ENCODE results near the gene MYO18A. TPM values are rescaled to one million over a fixed set of nuclear protein-coding genes. Genes with fewer than 3 reads are reported as not detected.

MYO18A gene
- total RNA-seq, 4 donors from 2014 or later: 46.7 to 82.7 (median 64.6) TPM

- no peaks in the 10 kb centered on the region for H3K9me3 ChIP-seq
- no peaks in the 10 kb centered on the region for H3K4me1 ChIP-seq
- TF ChIP-seq POLR2A (IDR thresholded peaks at IDR 0.05; ENCODE audit: low read depth): no peak
- TF ChIP-seq CTCF (IDR thresholded peaks at IDR 0.05): no peak
- TF ChIP-seq EP300 (IDR thresholded peaks at IDR 0.05): no peak
- TF ChIP-seq POLR2AphosphoS5 (IDR thresholded peaks at IDR 0.05): no peak
- no peak overlapping the region for H3K4me3 ChIP-seq
- no peak for DNase-seq (ENCODE audit: extremely low spot score)
- intact Hi-C loops (cut with DNase I): no loop called here
- 94% methylated on average over 8 of the region's 11 CpGs for WGBS
- H3K36me3 ChIP-seq: peaks cover 84 to 100% (median 100%) of the 10 kb centered on the region in 4 donors
- no peak overlapping the region for H3K27ac ChIP-seq (replicated peaks in 1 of 4)
- no peaks in the 10 kb centered on the region for H3K27me3 ChIP-seq
Observed at GRCh38 chr17:29094101-29094708, 86.0 kb downstream of the MYO18A start.

- no peak for DNase-seq (ENCODE audit: extremely low spot score)
- Histone ChIP-seq H3K4me3 (no peak overlapping the region), H3K27ac (replicated peaks in 1 of 4) (no peak overlapping the region), H3K36me3 (peaks cover 80 to 100% (median 99%) of the 10 kb centered on the region in 4 donors), H3K4me1 (no peaks in the 10 kb centered on the region), H3K27me3 (no peaks in the 10 kb centered on the region), H3K9me3 (no peaks in the 10 kb centered on the region)
- TF ChIP-seq EP300 (IDR thresholded peaks at IDR 0.05): no peak
- 92% methylated on average over 17 of the region's 20 CpGs for WGBS
- intact Hi-C loops (cut with DNase I): no loop called here
Observed at GRCh38 chr17:29093090-29093871, 86.9 kb downstream of the MYO18A start.

- WGBS: 90% methylated on average over 10 of the region's 13 CpGs
- H3K27me3 ChIP-seq: no peaks in the 10 kb centered on the region
- TF ChIP-seq POLR2A (IDR thresholded peaks at IDR 0.05; ENCODE audit: low read depth) (no peak), EP300 (IDR thresholded peaks at IDR 0.05) (no peak), POLR2AphosphoS5 (IDR thresholded peaks at IDR 0.05) (no peak)
- intact Hi-C loops (cut with DNase I): no loop called here
- no peak overlapping the region for H3K27ac ChIP-seq (replicated peaks in 1 of 4)
- no peaks in the 10 kb centered on the region for H3K9me3 ChIP-seq
- H3K4me1 ChIP-seq: no peaks in the 10 kb centered on the region
- H3K4me3 ChIP-seq: no peak overlapping the region
- H3K36me3 ChIP-seq: peaks cover 72 to 99% (median 98%) of the 10 kb centered on the region in 4 donors
- no peak for DNase-seq (ENCODE audit: extremely low spot score)
Observed at GRCh38 chr17:29091606-29092289, 88.5 kb downstream of the MYO18A start.

- WGBS: 74% methylated on average over 9 of the region's 12 CpGs
- Histone ChIP-seq H3K9me3 (no peaks in the 10 kb centered on the region), H3K4me3 (no peak overlapping the region), H3K36me3 (peaks cover 72 to 99% (median 98%) of the 10 kb centered on the region in 4 donors), H3K27ac (replicated peaks in 1 of 4) (no peak overlapping the region), H3K27me3 (no peaks in the 10 kb centered on the region), H3K4me1 (no peaks in the 10 kb centered on the region)
- no peak for DNase-seq (ENCODE audit: extremely low spot score)
- intact Hi-C loops (cut with DNase I): no loop called here
- TF ChIP-seq CTCF (IDR thresholded peaks at IDR 0.05) (no peak), EP300 (IDR thresholded peaks at IDR 0.05) (no peak), POLR2A (IDR thresholded peaks at IDR 0.05; ENCODE audit: low read depth) (no peak), POLR2AphosphoS5 (IDR thresholded peaks at IDR 0.05) (no peak)
Observed at GRCh38 chr17:29090750-29091605, 89.2 kb downstream of the MYO18A start.

GRCh38 chr17:29090108-29090507 lies 90.1 kb downstream of the MYO18A start:
- no peak overlapping the region for H3K27ac ChIP-seq (replicated peaks in 1 of 4)
- 67% methylated on average over 4 of the region's 4 CpGs for WGBS
- TF ChIP-seq POLR2A (IDR thresholded peaks at IDR 0.05; ENCODE audit: low read depth) (no peak), EP300 (IDR thresholded peaks at IDR 0.05) (no peak), CTCF (IDR thresholded peaks at IDR 0.05) (no peak), POLR2AphosphoS5 (IDR thresholded peaks at IDR 0.05) (no peak)
- H3K4me1 ChIP-seq: no peaks in the 10 kb centered on the region
- H3K9me3 ChIP-seq: no peaks in the 10 kb centered on the region
- intact Hi-C loops (cut with DNase I): no loop called here
- no peak overlapping the region for H3K4me3 ChIP-seq
- peaks cover 75 to 99% (median 98%) of the 10 kb centered on the region in 4 donors for H3K36me3 ChIP-seq
- H3K27me3 ChIP-seq: no peaks in the 10 kb centered on the region
- no peak for DNase-seq (ENCODE audit: extremely low spot score)

Measured in esophagus muscularis mucosa (tissue), 4 donors.